Heart left ventricle (tissue), 13 donors: ENCODE data around the gene C1orf105.

Experiments used
- POLR2A ChIP-seq, 2 donors: fragments of 450-650 bp; IDR thresholded peaks; one replicate each; pipeline ENCODE4 v1.6.1; 2017; ENCODE audit warnings: antibody characterized with exemption in 2 of 2, mild to moderate bottlenecking in 2 of 2, moderate library complexity in 2 of 2
- TF ChIP-seq, protein P1 (sequence below), 12 donors: fragments of 200-600 bp; sonication (generic) in 4 of 12; IDR thresholded peaks; one replicate each; pipeline versions ENCODE4 v1.5.0 to v1.8.0; 2018 to 2022; ENCODE audit warnings: antibody characterized with exemption in 12 of 12, mild to moderate bottlenecking in 5 of 12
- donor health status: ischemic (EF 13 %, LVEDD 7.1; RV severe dilation, severe dysfunction).
- donor health status: DM: no; HTN: yes; CAD: no.
- donor health status: DM: no; HTN: no; CAD: no.
- donor health status: ischemic (EF 25% LVEDD 6.9; RV normal size, moderate dysfunction).
- donor health status: ischemic (EF 25% LVEDD 5.7; RV mildly dilated, moderate dysfunction).
- donor health status: ischemic (EF 35%, LVEDD 5.7; RV mildly dilated, moderate dysfunction).
- donor health status: nonischemic (EF 11% LVEDD 7.7; RV severe dilation, severe dysfunction).
- donor health status: DM: yes; HTN: yes; CAD: no.
- donor health status: PGD.
- donor health status: ischemic (EF 29% LVEDD 5.4; RV normal size, mild dysfunction).
- donor health status: nonischemic (EF 23%, LVEDD 6.1; RV moderate dilation, normal function).

DNA sequence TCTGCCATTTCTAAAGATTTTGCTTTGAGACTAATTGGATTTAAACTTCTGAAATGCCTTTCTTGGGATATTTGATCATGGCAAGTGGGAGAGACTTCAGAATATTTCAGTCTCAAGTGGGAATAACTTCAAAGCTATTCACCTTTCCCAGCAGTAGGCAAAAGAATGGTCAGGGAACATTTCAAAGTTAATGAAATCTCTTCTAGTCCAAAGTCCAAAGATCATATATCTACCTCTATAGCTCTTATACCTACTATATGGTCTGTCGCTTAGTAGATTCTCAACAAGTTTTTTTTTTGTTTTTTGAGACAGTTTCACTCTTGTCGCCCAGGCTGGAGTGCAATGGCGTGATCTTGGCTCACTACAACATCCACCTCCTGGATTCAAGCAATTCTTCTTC lies 67.9 kb downstream of the C1orf105 start:
- TF ChIP-seq, protein P1, sequence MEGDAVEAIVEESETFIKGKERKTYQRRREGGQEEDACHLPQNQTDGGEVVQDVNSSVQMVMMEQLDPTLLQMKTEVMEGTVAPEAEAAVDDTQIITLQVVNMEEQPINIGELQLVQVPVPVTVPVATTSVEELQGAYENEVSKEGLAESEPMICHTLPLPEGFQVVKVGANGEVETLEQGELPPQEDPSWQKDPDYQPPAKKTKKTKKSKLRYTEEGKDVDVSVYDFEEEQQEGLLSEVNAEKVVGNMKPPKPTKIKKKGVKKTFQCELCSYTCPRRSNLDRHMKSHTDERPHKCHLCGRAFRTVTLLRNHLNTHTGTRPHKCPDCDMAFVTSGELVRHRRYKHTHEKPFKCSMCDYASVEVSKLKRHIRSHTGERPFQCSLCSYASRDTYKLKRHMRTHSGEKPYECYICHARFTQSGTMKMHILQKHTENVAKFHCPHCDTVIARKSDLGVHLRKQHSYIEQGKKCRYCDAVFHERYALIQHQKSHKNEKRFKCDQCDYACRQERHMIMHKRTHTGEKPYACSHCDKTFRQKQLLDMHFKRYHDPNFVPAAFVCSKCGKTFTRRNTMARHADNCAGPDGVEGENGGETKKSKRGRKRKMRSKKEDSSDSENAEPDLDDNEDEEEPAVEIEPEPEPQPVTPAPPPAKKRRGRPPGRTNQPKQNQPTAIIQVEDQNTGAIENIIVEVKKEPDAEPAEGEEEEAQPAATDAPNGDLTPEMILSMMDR (IDR thresholded peaks at IDR 0.05), result no peak
- TF ChIP-seq POLR2A (IDR thresholded peaks at IDR 0.05), result no peak
